WI38 (cell line): ENCODE measurements around the gene AFF1.

Experiments
- H3K4me3 ChIP-seq: 2 replicates; pipeline ENCODE4 v1.5.1; 2011; ENCODE audit warnings: low read depth, mild to moderate bottlenecking, control low read depth, low read length
- CTCF ChIP-seq: IDR thresholded peaks from 2 replicates; pipeline ENCODE4 v1.5.1; 2012; ENCODE audit warnings: low read depth, mild to moderate bottlenecking, control low read depth, low read length

The AFF1 gene

GRCh38 chr4:87050596-87050995 is 115.8 kb downstream of the AFF1 start:
- no peak overlapping the region for H3K4me3 ChIP-seq
- no peak for TF ChIP-seq CTCF

- no peak for TF ChIP-seq CTCF
- no peak overlapping the region for H3K4me3 ChIP-seq
Measured at GRCh38 chr4:87051121-87051713, 116.4 kb downstream of the AFF1 start.

- TF ChIP-seq CTCF: no peak
- no peak overlapping the region for H3K4me3 ChIP-seq
Measured at GRCh38 chr4:87052615-87053014, 117.8 kb downstream of the AFF1 start.

GRCh38 chr4:87053176-87053658 is 118.4 kb downstream of the AFF1 start:
- no peak overlapping the region for H3K4me3 ChIP-seq
- no peak for TF ChIP-seq CTCF

GRCh38 chr4:87053802-87054767 is 119.3 kb downstream of the AFF1 start:
- no peak overlapping the region for H3K4me3 ChIP-seq
- TF ChIP-seq CTCF: no peak

- no peak overlapping the region for H3K4me3 ChIP-seq
- TF ChIP-seq CTCF: no peak
Measured at GRCh38 chr4:87054900-87055299, 120.1 kb downstream of the AFF1 start.

- TF ChIP-seq CTCF: no peak
- no peak overlapping the region for H3K4me3 ChIP-seq
Measured at GRCh38 chr4:87055311-87055710, 120.5 kb downstream of the AFF1 start.
